Spleen (tissue), 11 donors: ENCODE measurements around the gene IGF1R. TPM values are rescaled to one million over a fixed set of nuclear protein-coding genes. Genes with fewer than 3 reads are reported as not detected.

ENCODE experiments used
- DNase-seq: peaks from one replicate; pipeline ENCODE4 v3.0.0-alpha.2; 2020
- H3K27ac ChIP-seq, 8 donors: fragments of 200-600 bp; sonication (generic) in 7 of 8; 1 replicate in 4 of 8; 2 replicates in 4 of 8; pipeline versions ENCODE4 v1.5.0 to v1.8.0; 2016 to 2021; ENCODE audit warnings: inconsistent platforms in 4 of 8, mild to moderate bottlenecking in 4 of 8, moderate library complexity in 1 of 8
- H3K27me3 ChIP-seq, 7 donors: fragments of 200-600 bp; sonication (generic) in 6 of 7; replicated peaks in 1 of 7; 1 replicate in 4 of 7; 2 replicates in 3 of 7; pipeline versions ENCODE4 v1.5.0 to v1.8.0; 2016 to 2021; ENCODE audit warnings: inconsistent platforms in 3 of 7, mild to moderate bottlenecking in 1 of 7
- H3K36me3 ChIP-seq, 6 donors: fragments of 200-600 bp; sonication (generic) in 5 of 6; 1 replicate in 4 of 6; 2 replicates in 2 of 6; pipeline versions ENCODE4 v1.5.0 to v1.8.0; 2016 to 2021; ENCODE audit warnings: inconsistent platforms in 2 of 6
- H3K4me1 ChIP-seq, 6 donors: fragments of 200-600 bp; sonication (generic) in 5 of 6; 1 replicate in 3 of 6; 2 replicates in 3 of 6; pipeline versions ENCODE4 v1.5.0 to v1.8.0; 2016 to 2021; ENCODE audit warnings: inconsistent platforms in 3 of 6
- H3K4me3 ChIP-seq, 8 donors: fragments of 200-600 bp; sonication (generic) in 7 of 8; 1 replicate in 4 of 8; 2 replicates in 4 of 8; pipeline versions ENCODE4 v1.5.0 to v1.8.0; 2016 to 2021; ENCODE audit warnings: inconsistent platforms in 4 of 8, mild to moderate bottlenecking in 4 of 8, moderate library complexity in 2 of 8
- H3K9me3 ChIP-seq, 8 donors: fragments of 200-600 bp; sonication (generic) in 7 of 8; 1 replicate in 4 of 8; 2 replicates in 4 of 8; pipeline versions ENCODE4 v1.5.0 to v1.8.0; 2016 to 2021; ENCODE audit warnings: inconsistent platforms in 4 of 8
- CTCF ChIP-seq, 11 experiments: fragments of 200-600 bp in 7 of 11; fragments of 450-650 bp in 4 of 11; sonication (generic) in 4 of 11; IDR thresholded peaks in 8 of 11; conservative IDR thresholded peaks in 3 of 11; 1 replicate in 7 of 11; 2 replicates in 4 of 11; pipeline versions ENCODE4 v1.4.0 to v1.8.0; 2016 to 2021; ENCODE audit warnings: antibody characterized with exemption in 11 of 11, inconsistent platforms in 4 of 11, mild to moderate bottlenecking in 1 of 11
- POLR2A ChIP-seq, 3 donors: fragments of 450-650 bp; IDR thresholded peaks; one replicate each; pipeline ENCODE4 v1.5.1; 2017; ENCODE audit warnings: antibody characterized with exemption in 3 of 3, mild to moderate bottlenecking in 1 of 3
- POLR2AphosphoS5 ChIP-seq, 3 donors: sonication (generic); formaldehyde crosslinking; IDR thresholded peaks; one replicate each; pipeline ENCODE4 v1.5.1; 2017; ENCODE audit warnings: antibody characterized with exemption in 3 of 3
- WGBS, 5 donors: extraction: QIAGEN DNeasy Blood & Tissue Kit in 3 of 5; methylation state at CpG; one replicate each; pipeline versions ENCODE4 v1.1.5 to v1.1.7; 2013 to 2018; 5-methylcytosine and 5-hydroxymethylcytosine counted together
- intact Hi-C: fragments of 100-400 bp; cut with DNase I; formaldehyde crosslinking; loops from one replicate; pipeline ENCODE4 v1.15.0; 2023; ENCODE audit warnings: low total_unique reads
- polyA plus RNA-seq, 3 donors: library from polyadenylated mRNA; stranded (reverse); fragments of 200-250 nt; gene quantifications; one replicate each; pipeline ENCODE4 v1.2.1, GENCODE V29; 2013
- total RNA-seq, 7 donors: library from RNA; depleted of rRNA in 3 of 7; stranded (reverse); fragments of >200 nt in 3 of 7; fragmentation: NEBNext Ultra II Directional in 4 of 7; extraction: Animal tissue kit (Norgen Biotek cat#: 25700) in 4 of 7; gene quantifications; one replicate each; pipeline versions ENCODE4 v1.1.0 to v1.2.1, GENCODE V29; 2016 to 2021
- donor health status: healthy with polysubstance abuse.
- donor health status: DM: no; HTN: no; CAD: no; lungs with moderate emphysema.
- donor health status: DM: no; HTN: no; CAD: no.
- donor health status: Bipolar disorder and iron deficiency.
- donor health status: healthy.
- donor health status: DM: no; HTN: no; CAD: no.
- donor health status: DM: yes; HTN: yes; CAD: no.

The IGF1R gene
- total and polyA plus RNA-seq, 10 donors = 1.1 to 104 (median 53.1) TPM

- Histone ChIP-seq H3K4me3 (no peak overlapping the region), H3K27ac (no peak overlapping the region), H3K27me3 (no peaks in the 10 kb centered on the region), H3K9me3 (no peaks in the 10 kb centered on the region), H3K4me1 (peaks cover 4 to 34% (median 12%) of the 10 kb centered on the region in 6 donors), H3K36me3 (no peaks in the 10 kb centered on the region)
- intact Hi-C loops = no loop called here
- WGBS, 5 donors = 74 to 88% (median 81%) methylated on average over 12 of the region's 12 CpGs
- no peak for DNase-seq
- TF ChIP-seq POLR2A (IDR thresholded peaks at IDR 0.05) (no peak), CTCF (IDR thresholded peaks at IDR 0.05 in 8 of 11, conservative IDR thresholded peaks at IDR 0.05 in 3 of 11) (no peak), POLR2AphosphoS5 (IDR thresholded peaks at IDR 0.05) (no peak)
These were observed 157.3 kb downstream of the IGF1R start for GRCh38 chr15:98805434-98806274.

- Histone ChIP-seq H3K4me3 (no peak overlapping the region), H3K36me3 (no peaks in the 10 kb centered on the region), H3K4me1 (peaks cover 0 to 26% (median 5%) of the 10 kb centered on the region in 6 donors), H3K27ac (no peak overlapping the region), H3K9me3 (no peaks in the 10 kb centered on the region), H3K27me3 (no peaks in the 10 kb centered on the region)
- intact Hi-C loops = no loop called here
- TF ChIP-seq POLR2A (IDR thresholded peaks at IDR 0.05) = no peak
- TF ChIP-seq CTCF (IDR thresholded peaks at IDR 0.05 in 8 of 11, conservative IDR thresholded peaks at IDR 0.05 in 3 of 11) = no peak
- DNase-seq = no peak
- 88 to 95% (median 90%) methylated on average over 9 of the region's 9 CpGs for WGBS, 5 donors
These were observed 158.0 kb downstream of the IGF1R start for GRCh38 chr15:98806275-98806895.

- TF ChIP-seq CTCF (IDR thresholded peaks at IDR 0.05 in 8 of 11, conservative IDR thresholded peaks at IDR 0.05 in 3 of 11) = no peak
- TF ChIP-seq POLR2AphosphoS5 (IDR thresholded peaks at IDR 0.05) = no peak
- TF ChIP-seq POLR2A (IDR thresholded peaks at IDR 0.05) = no peak
- H3K36me3 ChIP-seq = no peaks in the 10 kb centered on the region
- H3K4me3 ChIP-seq = no peak overlapping the region
- DNase-seq = no peak
- WGBS, 5 donors = 50 to 78% (median 60%) methylated on average over 4 of the region's 4 CpGs
- peaks cover 0 to 18% (median 0%) of the 10 kb centered on the region in 6 donors for H3K4me1 ChIP-seq
- intact Hi-C loops = no loop called here
- no peaks in the 10 kb centered on the region for H3K27me3 ChIP-seq
- H3K9me3 ChIP-seq = no peaks in the 10 kb centered on the region
- H3K27ac ChIP-seq = no peak overlapping the region
These were observed 158.9 kb downstream of the IGF1R start for GRCh38 chr15:98807262-98807661.

- peaks cover 0 to 15% (median 3%) of the 10 kb centered on the region in 6 donors for H3K4me1 ChIP-seq
- H3K4me3 ChIP-seq = no peak overlapping the region
- no peaks in the 10 kb centered on the region for H3K9me3 ChIP-seq
- 86 to 95% (median 92%) methylated on average over 10 to 11 of the region's 11 CpGs for WGBS, 5 donors
- intact Hi-C loops = no loop called here
- H3K27me3 ChIP-seq = no peaks in the 10 kb centered on the region
- TF ChIP-seq POLR2A (IDR thresholded peaks at IDR 0.05) (no peak), CTCF (IDR thresholded peaks at IDR 0.05 in 8 of 11, conservative IDR thresholded peaks at IDR 0.05 in 3 of 11) (no peak), POLR2AphosphoS5 (IDR thresholded peaks at IDR 0.05) (no peak)
- no peaks in the 10 kb centered on the region for H3K36me3 ChIP-seq
- no peak overlapping the region for H3K27ac ChIP-seq
- no peak for DNase-seq
These were observed 160.9 kb downstream of the IGF1R start for GRCh38 chr15:98809273-98809672.
